Measurements from ENCODE around the gene PTGES3L. TPM values are rescaled to one million over a fixed set of nuclear protein-coding genes. Genes with fewer than 3 reads are reported as not detected.

Gene PTGES3L
- total and polyA plus RNA-seq, 2 of the 13 experiments (the other 11 are each of a cell fraction or from before 2014, with no cell fraction given): 1.2 to 2.9 TPM

DNA sequence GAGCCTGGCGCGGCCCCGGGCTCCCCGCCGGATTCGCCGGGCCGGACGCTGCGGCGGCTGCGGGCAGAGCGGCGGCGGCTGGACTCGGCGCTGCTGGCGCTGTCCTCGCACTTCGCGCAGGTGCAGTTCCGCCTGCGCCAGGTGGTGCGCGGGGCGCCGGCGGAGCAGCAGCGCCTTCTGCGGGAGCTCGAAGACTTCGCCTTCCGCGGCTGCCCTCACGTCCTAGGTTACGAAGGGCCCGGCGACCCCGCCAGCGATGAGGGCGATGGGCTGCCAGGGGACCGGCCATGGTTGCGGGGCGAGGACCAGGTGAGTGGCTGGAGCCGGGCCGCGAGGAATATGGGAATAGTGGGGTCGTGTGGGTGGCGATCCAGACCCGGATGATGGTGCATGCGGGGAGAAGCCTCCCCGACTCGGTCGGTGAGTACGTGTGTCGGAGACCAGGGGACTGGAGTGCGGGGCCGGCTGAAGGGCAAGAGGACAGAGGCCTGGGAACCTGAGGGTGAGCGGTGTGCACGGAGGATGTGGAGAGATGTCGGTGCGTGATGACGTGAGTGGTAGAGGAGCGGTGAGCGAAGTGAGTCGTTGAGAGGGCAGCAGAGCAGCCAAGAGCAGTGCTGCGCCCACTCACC is 1.0 kb upstream of the PTGES3L start (continued):
- TF ChIP-seq GZF1 (CRISPR knock-in tag; IDR thresholded peaks at IDR 0.05) (peak; percentile 48; the same call in 1 of the 2 replicates), DNMT1 (CRISPR knock-in tag; IDR thresholded peaks at IDR 0.05) (peak; percentile 57; the same call in 1 of the 2 replicates), FOSL2 (CRISPR knock-in tag; IDR thresholded peaks at IDR 0.05) (no peak; the same call in 1 of the 2 replicates), ATRX (CRISPR knock-in tag; IDR thresholded peaks at IDR 0.05; ENCODE audit: borderline replicate concordance) (no peak), PHB2 (IDR thresholded peaks at IDR 0.05; ENCODE audit: partially characterized antibody) (no peak), HIC2 (CRISPR knock-in tag; IDR thresholded peaks at IDR 0.05; ENCODE audit: low read depth) (peak; percentile 75; the same call in 1 of the 2 replicates), BATF2 (CRISPR knock-in tag; IDR thresholded peaks at IDR 0.05) (0 out of 2 replicates have a peak, but pooled peaks have one; percentile 65), RELA (CRISPR knock-in tag; IDR thresholded peaks at IDR 0.05) (no peak), ISL2 (CRISPR knock-in tag; IDR thresholded peaks at IDR 0.05) (no peak), ZNF749 (CRISPR knock-in tag; IDR thresholded peaks at IDR 0.05; ENCODE audit: borderline replicate concordance) (peak; percentile 86; the same call in 1 of the 2 replicates), SUZ12 (IDR thresholded peaks at IDR 0.05; ENCODE audit: low read depth, low read length) (no peak), ZSCAN9 (CRISPR knock-in tag; IDR thresholded peaks at IDR 0.05; ENCODE audit: borderline replicate concordance) (no peak)
- TF ChIP-seq, protein P1, sequence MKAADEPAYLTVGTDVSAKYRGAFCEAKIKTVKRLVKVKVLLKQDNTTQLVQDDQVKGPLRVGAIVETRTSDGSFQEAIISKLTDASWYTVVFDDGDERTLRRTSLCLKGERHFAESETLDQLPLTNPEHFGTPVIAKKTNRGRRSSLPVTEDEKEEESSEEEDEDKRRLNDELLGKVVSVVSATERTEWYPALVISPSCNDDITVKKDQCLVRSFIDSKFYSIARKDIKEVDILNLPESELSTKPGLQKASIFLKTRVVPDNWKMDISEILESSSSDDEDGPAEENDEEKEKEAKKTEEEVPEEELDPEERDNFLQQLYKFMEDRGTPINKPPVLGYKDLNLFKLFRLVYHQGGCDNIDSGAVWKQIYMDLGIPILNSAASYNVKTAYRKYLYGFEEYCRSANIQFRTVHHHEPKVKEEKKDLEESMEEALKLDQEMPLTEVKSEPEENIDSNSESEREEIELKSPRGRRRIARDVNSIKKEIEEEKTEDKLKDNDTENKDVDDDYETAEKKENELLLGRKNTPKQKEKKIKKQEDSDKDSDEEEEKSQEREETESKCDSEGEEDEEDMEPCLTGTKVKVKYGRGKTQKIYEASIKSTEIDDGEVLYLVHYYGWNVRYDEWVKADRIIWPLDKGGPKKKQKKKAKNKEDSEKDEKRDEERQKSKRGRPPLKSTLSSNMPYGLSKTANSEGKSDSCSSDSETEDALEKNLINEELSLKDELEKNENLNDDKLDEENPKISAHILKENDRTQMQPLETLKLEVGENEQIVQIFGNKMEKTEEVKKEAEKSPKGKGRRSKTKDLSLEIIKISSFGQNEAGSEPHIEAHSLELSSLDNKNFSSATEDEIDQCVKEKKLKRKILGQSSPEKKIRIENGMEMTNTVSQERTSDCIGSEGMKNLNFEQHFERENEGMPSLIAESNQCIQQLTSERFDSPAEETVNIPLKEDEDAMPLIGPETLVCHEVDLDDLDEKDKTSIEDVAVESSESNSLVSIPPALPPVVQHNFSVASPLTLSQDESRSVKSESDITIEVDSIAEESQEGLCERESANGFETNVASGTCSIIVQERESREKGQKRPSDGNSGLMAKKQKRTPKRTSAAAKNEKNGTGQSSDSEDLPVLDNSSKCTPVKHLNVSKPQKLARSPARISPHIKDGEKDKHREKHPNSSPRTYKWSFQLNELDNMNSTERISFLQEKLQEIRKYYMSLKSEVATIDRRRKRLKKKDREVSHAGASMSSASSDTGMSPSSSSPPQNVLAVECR (CRISPR knock-in tag; IDR thresholded peaks at IDR 0.05; ENCODE audit: borderline replicate concordance): peak; percentile 85
- TF ChIP-seq, protein P2, sequence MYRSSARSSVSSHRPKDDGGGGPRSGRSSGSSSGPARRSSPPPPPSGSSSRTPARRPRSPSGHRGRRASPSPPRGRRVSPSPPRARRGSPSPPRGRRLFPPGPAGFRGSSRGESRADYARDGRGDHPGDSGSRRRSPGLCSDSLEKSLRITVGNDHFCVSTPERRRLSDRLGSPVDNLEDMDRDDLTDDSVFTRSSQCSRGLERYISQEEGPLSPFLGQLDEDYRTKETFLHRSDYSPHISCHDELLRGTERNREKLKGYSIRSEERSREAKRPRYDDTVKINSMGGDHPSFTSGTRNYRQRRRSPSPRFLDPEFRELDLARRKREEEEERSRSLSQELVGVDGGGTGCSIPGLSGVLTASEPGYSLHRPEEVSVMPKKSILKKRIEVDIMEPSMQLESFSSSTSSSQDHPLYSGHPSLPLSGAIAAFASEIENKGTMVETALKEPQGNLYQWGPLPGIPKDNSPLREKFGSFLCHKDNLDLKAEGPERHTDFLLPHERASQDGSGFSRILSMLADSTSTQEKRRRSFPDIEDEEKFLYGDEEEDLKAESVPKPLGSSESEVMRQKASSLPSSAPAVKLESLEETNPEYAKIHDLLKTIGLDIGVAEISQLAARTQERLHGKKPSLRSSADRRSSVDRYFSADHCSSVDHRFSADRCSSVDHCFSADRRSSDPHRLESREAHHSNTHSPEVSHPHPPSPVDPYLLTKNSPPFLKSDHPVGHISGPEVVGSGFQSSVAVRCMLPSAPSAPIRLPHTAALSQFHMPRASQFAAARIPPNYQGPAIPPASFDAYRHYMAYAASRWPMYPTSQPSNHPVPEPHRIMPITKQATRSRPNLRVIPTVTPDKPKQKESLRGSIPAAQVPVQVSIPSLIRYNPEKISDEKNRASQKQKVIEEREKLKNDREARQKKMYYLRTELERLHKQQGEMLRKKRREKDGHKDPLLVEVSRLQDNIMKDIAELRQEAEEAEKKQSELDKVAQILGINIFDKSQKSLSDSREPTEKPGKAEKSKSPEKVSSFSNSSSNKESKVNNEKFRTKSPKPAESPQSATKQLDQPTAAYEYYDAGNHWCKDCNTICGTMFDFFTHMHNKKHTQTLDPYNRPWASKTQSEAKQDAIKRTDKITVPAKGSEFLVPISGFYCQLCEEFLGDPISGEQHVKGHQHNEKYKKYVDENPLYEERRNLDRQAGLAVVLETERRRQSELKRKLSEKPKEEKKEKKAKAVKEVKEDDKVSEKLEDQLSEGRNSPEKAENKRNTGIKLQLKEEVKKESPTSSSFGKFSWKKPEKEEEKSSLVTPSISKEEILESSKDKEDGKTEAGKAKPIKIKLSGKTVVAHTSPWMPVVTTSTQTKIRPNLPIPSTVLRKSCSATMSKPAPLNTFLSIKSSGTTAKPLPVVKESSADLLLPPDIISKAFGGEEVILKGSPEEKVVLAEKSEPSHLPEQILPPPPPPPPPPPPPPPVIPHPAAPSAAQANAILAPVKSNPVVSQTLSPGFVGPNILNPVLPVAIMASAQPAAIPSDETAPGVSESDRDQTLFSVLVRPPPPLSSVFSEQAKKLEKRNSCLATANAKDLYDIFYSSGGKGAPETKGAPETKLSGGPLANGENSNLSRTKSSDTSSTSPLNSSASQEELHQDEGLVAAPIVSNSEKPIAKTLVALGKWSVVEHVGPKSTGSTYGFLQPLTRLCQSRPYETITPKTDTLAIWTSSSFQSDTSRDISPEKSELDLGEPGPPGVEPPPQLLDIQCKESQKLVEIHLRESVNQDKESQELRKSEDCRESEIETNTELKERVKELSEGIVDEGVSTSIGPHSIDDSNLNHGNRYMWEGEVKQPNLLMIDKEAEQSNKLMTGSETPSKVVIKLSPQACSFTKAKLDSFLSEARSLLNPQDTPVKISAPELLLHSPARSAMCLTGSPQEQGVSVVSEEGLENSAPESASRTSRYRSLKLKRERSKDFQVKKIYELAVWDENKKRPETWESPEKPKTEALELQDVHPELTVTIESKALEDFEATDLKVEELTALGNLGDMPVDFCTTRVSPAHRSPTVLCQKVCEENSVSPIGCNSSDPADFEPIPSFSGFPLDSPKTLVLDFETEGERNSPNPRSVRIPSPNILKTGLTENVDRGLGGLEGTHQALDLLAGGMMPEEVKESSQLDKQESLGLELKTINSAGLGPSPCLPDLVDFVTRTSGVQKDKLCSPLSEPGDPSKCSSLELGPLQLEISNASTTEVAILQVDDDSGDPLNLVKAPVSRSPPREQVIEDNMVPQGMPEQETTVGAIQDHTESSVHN (CRISPR knock-in tag; IDR thresholded peaks at IDR 0.05): peak; percentile 56; the same call in 1 of the 2 replicates

Measured in HepG2 (cell line).